ENCODE measurements around the gene CDC42BPB.

The CDC42BPB gene

GRCh38 chr14:102918438-102918837 is 138.9 kb downstream of the CDC42BPB start:
- no peak for DNase-seq (ENCODE audit: low read depth in 3 of 3, low spot score in 1 of 3)

- peak in 2 of 3 donors; percentile 27 to 49 for DNase-seq (ENCODE audit: low read depth in 3 of 3, low spot score in 1 of 3)
These were observed 139.7 kb downstream of the CDC42BPB start for GRCh38 chr14:102917469-102918211.

GRCh38 chr14:102917056-102917385 is 140.3 kb downstream of the CDC42BPB start:
- DNase-seq (ENCODE audit: low read depth in 3 of 3, low spot score in 1 of 3), result no peak

- no peak for DNase-seq (ENCODE audit: low read depth in 3 of 3, low spot score in 1 of 3)
These were observed 140.8 kb downstream of the CDC42BPB start for GRCh38 chr14:102916347-102917055.

GRCh38 chr14:102915292-102916110 is 141.8 kb downstream of the CDC42BPB start:
- no peak for DNase-seq (ENCODE audit: low read depth in 3 of 3, low spot score in 1 of 3)

GRCh38 chr14:102914474-102915291 is 142.7 kb downstream of the CDC42BPB start:
- DNase-seq (ENCODE audit: low read depth in 3 of 3, low spot score in 1 of 3), result no peak

- DNase-seq (ENCODE audit: low read depth in 3 of 3, low spot score in 1 of 3), result no peak
These were observed 143.8 kb downstream of the CDC42BPB start for GRCh38 chr14:102913341-102914211.

GRCh38 chr14:102911991-102912761 is 145.2 kb downstream of the CDC42BPB start:
- DNase-seq (ENCODE audit: low read depth in 3 of 3, low spot score in 1 of 3), result no peak

GRCh38 chr14:102911541-102911951 is 145.8 kb downstream of the CDC42BPB start:
- DNase-seq (ENCODE audit: low read depth in 3 of 3, low spot score in 1 of 3), result no peak

GRCh38 chr14:102910442-102910841 is 146.9 kb downstream of the CDC42BPB start:
- no peak for DNase-seq (ENCODE audit: low read depth in 3 of 3, low spot score in 1 of 3)

- DNase-seq (ENCODE audit: low read depth in 3 of 3, low spot score in 1 of 3), result no peak
These were observed 147.4 kb downstream of the CDC42BPB start for GRCh38 chr14:102909911-102910310.

GRCh38 chr14:102909462-102909861 is 147.9 kb downstream of the CDC42BPB start:
- DNase-seq (ENCODE audit: low read depth in 3 of 3, low spot score in 1 of 3), result no peak

- DNase-seq (ENCODE audit: low read depth in 3 of 3, low spot score in 1 of 3), result no peak
These were observed 148.4 kb downstream of the CDC42BPB start for GRCh38 chr14:102908766-102909455.

GRCh38 chr14:102907980-102908730 is 149.2 kb downstream of the CDC42BPB start:
- DNase-seq (ENCODE audit: low read depth in 3 of 3, low spot score in 1 of 3), result no peak

- DNase-seq (ENCODE audit: low read depth in 3 of 3, low spot score in 1 of 3), result no peak
These were observed 150.0 kb downstream of the CDC42BPB start for GRCh38 chr14:102907303-102907844.

GRCh38 chr14:102906616-102907302 is 150.6 kb downstream of the CDC42BPB start:
- DNase-seq (ENCODE audit: low read depth in 3 of 3, low spot score in 1 of 3), result no peak

Measured in stimulated activated CD4-positive, alpha-beta T cell treated with anti-CD3 and anti-CD28 coated beads, TNF-alpha, amount 100 ng/mL, for 1 hour (primary cell).